HG03039 (cell line): ENCODE data around the gene APAF1.

Experiments
- ATAC-seq: cut with Tn5 transposase; IDR thresholded peaks from one replicate; pipeline ENCODE4 v1.9.1; 2021; ENCODE audit warnings: mild to moderate bottlenecking, moderate library complexity; ENCODE audit not compliant: unreplicated experiment

The APAF1 gene

DNA sequence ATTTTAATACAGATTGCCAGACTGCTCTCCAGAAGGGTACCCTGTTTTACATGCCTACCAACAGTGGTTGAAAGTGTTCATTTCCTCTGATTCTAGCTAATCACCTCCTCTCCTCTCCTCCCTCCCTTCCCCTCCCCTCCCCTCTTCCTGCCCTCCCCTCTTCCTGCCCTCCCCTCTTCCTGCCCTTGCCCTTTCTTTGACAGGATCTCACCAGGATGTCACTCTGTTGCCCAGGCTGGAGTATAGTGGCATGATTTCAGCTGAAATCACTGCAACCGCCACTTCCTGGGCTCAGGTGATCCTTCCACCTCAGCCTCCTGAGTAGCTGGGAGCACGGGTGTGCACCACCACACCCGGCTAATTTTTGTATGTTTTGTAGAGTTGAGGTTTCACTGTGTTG lies 24.7 kb downstream of the APAF1 start:
- ATAC-seq, result no peak

DNA sequence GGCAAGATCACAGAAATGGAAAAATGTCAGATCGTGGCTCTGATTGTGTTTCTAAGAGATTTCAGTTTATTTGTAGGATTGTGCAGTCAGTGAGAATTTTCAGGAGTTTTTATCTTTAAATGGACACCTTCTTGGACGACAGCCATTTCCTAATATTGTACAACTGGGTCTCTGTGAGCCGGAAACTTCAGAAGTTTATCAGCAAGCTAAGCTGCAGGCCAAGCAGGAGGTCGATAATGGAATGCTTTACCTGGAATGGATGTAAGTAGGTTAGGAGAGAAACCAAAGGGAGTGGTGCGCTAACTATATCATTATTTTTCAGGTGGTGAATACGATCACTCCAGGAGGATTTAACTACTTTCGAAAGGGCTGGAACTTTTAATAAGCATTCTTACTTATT lies 26.4 kb downstream of the APAF1 start:
- no peak for ATAC-seq

- no peak for ATAC-seq
These were observed 29.8 kb downstream of the APAF1 start for GRCh38 chr12:98674841-98675240.

GRCh38 chr12:98678236-98678945 lies 33.3 kb downstream of the APAF1 start:
- no peak for ATAC-seq

GRCh38 chr12:98678946-98679610 lies 34.0 kb downstream of the APAF1 start:
- ATAC-seq, result no peak

- no peak for ATAC-seq
These were observed 34.5 kb downstream of the APAF1 start for GRCh38 chr12:98679611-98680005.

DNA sequence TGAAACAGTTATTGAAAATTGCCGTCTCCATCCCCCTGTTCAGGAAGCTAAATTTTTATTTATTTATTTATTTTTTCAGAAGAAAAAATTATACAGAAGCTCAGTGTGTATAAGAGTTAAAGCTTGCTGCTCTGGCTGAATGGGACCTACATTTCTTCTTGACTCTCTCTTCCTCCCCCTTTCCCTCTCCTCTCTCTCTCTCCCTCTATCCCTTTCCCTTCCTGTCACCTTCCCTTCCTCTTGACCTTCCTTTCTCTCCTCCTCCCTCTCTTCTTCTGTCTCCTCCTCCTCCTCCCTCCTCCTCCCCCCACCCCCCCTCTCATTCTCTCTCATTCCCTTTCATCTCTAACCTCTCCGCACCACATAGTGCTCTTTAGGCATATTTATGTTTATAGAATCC lies 39.1 kb downstream of the APAF1 start:
- no peak for ATAC-seq

GRCh38 chr12:98686603-98687002 lies 41.5 kb downstream of the APAF1 start:
- ATAC-seq, result no peak

- ATAC-seq, result no peak
These were observed 46.3 kb downstream of the APAF1 start for GRCh38 chr12:98691351-98691750.

DNA sequence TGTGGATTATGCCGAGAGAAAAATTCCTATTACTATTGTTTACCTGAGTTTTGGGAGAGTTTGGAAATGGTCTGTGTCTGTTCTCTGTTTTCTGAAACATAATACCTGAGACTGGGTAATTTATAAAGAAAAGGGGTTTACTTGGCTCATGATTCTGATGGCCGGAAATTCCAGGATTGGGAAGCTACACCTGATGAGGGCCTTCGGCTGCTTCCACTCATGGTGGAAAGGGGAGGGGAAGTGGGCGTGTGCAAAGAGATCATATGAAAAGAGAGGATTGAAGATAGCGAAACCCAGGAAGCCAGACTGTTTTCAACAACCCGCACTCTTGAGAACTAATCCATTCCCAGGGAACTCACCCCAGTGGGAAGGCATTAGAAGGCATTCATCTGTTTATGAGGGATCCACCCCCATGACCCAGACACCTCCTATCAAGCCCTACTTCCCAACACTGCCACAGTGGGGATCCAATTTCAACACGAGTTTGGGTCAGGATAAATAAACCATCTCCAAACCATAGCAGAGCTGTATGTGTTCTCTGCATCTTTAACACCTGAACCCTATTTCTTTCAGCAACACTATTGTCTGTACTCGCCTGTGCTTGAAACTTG lies 51.1 kb downstream of the APAF1 start:
- no peak for ATAC-seq

DNA sequence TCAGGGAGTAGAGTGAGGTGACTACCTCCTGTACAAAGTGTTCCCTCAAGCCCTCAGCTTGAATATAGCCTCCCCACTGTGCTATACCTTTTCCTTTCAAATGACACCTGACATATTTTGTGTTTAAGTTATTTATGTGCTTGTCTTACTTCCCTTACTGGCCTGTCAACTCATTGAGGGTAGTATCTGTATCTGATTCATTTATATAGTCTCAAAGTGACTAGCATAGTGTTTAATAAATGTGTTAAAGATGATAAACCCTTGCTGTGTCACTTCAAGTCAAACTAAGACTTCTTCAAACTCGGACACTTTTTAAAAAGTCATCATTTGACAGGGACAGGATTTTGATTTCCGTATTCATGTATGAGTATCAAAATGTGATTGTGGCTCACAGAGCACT lies 52.1 kb downstream of the APAF1 start:
- ATAC-seq, result no peak

GRCh38 chr12:98698603-98699463 lies 53.7 kb downstream of the APAF1 start:
- ATAC-seq, result peak; percentile 95

GRCh38 chr12:98699586-98699985 lies 54.5 kb downstream of the APAF1 start:
- no peak for ATAC-seq

GRCh38 chr12:98701166-98701565 lies 56.1 kb downstream of the APAF1 start:
- ATAC-seq, result no peak

GRCh38 chr12:98709022-98709421 lies 63.9 kb downstream of the APAF1 start:
- no peak for ATAC-seq

DNA sequence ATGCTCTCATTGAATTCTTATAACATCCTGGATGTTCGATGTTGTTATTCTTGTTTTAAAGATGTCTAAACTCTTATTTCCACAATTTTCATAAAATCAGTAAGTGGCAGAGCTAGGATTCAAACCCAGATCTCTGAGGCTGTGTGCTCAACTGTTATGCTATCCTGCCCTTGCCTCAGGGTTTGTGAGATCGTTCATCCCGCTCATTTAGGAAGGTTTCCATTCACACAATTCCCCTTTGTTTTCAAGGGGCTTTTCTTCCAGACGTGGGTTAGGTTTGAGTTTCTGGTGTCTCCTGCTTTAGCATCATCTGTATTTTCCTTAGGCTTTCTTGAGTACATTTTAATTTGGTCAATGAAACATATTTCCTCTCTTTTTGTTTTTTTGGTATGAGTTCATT lies 69.3 kb downstream of the APAF1 start:
- ATAC-seq, result no peak

DNA sequence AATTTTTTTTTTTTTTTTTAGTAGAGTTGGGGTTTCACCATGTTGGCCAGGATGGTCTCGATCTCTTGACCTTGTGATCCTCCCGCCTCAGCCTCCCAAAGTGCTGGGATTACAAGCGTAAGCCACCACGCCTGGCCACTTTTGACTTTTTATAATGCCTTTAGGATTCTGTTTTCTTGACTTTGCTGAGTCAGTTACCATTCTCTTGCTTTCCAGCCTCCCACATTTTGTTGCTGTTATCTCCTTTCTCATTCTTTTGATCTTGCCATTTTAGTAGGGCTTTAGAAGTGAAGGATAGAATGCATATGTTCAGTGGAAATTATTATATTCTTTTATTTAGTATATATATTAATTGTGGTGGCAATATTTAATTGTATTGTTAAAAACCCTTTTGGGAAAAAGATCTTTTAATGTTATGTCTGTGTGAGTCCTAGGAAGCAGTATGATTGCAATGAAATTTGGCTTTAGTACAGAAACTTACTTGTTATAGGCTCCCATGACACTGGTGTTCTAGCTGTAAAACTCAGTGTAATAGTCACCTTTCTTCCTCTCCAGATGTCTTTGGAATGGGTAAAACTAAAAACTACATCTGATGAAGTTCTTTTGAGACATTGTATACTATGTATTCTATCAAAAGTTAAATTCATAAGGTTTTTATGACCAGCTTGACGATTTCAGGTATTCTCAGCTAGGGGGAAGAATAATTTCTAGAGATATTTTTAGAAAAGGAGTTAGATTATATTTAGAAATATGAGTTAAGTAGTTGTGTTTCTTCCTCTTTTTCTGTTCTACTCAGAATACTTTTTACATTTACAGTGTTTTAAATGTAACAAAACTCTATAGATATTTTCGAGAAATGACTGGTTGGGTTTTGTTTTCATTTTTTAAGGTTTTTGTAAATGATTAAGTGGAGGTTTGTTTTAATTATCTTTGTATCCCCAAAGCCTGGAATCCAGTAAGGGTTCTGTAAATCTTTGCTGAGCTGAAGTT lies 74.7 kb downstream of the APAF1 start:
- ATAC-seq, result no peak

- ATAC-seq, result no peak
These were observed 76.2 kb downstream of the APAF1 start for GRCh38 chr12:98721204-98721702.

DNA sequence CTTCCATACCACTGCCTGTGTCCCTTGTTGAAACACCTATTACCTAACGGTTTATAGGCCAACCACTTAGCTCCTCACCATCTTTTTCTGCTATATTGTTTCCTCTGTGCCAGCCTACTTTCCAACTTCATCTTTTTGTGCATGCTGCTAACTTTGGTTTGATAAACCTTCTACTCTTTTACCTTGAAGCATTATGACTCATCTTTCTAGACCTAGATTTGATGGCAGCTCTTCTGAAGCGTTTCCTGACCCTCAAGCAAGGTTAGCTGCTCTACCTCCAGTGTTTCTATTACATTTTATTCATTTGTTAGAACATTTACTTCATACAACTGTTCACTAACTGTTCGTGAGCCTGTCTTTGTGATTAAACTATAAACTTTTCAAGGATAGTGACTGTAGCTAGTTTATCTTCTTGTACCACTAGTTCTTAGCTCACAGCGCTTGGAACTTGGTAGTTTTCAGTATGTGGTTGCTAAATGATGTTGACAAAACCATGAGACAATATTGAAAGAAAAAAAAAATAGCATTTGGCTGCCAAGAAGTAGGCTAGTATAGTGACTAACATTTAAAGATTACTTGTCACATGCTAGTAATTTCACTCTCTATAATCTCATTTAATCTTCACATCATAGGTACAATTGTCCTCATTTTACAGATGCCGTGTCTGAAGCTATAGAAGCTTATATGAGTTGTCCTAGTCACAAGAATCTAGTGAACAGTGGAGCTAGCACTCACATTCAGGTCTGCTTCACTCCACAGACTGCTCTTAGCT lies 79.5 kb downstream of the APAF1 start:
- ATAC-seq, result no peak
